GM12872 (cell line): Measurements from ENCODE around the gene PTPRU.

Source experiments
- TF ChIP-seq, protein P1 (sequence below): IDR thresholded peaks from 3 replicates; pipeline ENCODE4 v1.5.1; 2011; ENCODE audit warnings: low read depth, mild to moderate bottlenecking, low read length, moderate library complexity; ENCODE audit not compliant: insufficient read depth

The PTPRU gene

DNA sequence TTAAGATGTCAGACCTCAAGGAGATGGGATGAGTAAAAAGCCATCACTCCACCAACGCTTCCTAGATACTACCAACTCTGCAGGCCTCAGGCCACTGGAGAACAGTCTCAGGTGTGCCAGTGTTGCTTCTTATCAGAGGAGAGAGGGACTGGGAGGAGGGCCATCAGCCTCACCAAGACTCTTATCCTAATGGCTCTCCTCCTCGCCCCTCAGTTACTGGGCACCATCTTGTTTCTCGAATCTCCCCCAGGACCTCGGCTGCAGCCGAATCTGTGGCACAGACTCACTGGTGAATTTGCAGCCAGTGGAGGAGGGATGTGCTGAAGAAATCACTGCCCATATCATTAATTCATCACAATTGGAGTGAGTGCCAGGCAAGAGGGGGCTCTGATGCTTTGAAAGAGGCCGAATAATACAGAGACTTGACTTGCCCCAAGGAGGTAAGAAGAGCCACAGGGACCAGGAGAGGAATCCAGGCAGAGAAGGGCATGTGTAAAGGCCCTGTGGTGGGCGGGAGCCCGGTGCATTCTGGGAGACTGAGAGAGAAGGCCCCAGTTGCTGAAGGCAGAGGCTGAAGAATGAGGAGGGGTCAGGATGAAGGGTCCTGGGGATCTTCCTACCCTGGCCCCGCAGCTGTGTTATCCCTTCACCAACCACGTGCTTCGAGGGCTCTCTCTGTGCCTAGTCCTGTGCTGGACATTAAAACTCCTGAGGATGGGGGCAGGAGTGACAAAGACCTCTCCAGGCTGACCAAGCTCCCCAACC is 129.8 kb downstream of the PTPRU start:
- TF ChIP-seq, protein P1, sequence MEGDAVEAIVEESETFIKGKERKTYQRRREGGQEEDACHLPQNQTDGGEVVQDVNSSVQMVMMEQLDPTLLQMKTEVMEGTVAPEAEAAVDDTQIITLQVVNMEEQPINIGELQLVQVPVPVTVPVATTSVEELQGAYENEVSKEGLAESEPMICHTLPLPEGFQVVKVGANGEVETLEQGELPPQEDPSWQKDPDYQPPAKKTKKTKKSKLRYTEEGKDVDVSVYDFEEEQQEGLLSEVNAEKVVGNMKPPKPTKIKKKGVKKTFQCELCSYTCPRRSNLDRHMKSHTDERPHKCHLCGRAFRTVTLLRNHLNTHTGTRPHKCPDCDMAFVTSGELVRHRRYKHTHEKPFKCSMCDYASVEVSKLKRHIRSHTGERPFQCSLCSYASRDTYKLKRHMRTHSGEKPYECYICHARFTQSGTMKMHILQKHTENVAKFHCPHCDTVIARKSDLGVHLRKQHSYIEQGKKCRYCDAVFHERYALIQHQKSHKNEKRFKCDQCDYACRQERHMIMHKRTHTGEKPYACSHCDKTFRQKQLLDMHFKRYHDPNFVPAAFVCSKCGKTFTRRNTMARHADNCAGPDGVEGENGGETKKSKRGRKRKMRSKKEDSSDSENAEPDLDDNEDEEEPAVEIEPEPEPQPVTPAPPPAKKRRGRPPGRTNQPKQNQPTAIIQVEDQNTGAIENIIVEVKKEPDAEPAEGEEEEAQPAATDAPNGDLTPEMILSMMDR = no peak

DNA sequence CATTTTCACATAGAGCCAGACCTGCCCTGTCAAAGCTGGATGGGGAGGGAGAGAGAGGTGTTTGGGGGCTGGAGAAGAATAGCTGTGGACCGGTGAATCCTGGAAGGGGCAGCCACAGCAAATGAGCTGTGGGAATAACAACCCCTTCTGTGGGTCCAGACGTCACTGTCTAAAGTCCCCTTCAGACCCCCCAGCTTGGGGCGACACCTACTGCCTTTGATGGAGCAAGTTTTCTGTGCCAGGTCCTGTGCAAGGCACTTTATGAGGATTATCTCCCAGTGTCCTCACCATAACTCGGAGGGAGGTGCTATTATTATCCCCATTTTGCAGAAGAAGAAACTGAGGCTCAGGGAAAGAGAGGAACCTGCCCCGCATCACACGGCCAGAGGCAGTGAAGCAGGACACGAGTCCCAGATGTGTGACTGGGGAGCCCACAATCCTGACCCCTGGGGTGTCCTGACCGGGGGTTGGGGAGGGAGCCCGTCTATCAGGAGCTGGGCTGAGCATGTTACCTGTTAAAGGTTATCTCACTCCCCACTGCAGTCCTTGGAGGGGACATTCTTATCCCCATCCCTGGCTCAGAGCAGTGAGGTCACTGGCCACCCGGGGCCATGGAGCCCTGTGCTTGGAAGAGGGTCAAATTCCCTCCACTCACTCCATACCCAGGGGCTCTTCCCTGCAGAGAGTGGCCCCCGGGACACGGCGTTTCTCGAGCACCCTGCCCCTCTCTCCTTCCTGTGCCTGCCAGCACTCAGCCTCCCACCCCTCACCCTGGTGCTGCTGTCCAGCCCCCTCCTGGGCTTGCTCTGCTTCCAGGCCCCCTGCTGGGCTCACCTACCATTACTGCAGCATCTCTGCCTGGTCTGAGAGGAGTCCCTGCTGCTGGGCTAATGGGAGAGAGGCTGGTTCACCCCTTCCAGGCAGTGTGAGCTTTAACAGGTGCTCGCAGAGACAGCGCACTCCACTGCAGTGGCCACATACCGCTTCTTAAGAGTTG is 132.9 kb downstream of the PTPRU start:
- TF ChIP-seq, protein P1 = no peak

DNA sequence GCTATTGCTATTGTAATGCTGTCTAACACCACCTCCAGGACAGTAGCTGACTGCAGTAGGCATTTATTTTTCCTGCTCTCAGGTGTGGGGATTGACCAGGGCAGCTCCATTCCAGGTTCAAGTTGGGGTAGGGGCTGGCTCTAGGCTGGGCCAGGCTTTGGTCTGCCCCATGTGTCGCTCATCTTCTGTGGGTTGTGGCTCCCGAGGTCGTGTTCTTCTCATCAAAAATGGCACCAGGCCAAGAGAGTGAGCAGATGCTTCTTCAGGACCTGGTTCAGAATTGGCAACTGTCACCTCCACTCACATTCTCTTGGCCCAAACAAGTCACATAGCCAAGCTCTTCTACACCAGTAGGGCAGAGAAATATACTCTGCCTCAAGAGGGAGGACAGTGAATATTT is 133.7 kb downstream of the PTPRU start:
- TF ChIP-seq, protein P1 = no peak

DNA sequence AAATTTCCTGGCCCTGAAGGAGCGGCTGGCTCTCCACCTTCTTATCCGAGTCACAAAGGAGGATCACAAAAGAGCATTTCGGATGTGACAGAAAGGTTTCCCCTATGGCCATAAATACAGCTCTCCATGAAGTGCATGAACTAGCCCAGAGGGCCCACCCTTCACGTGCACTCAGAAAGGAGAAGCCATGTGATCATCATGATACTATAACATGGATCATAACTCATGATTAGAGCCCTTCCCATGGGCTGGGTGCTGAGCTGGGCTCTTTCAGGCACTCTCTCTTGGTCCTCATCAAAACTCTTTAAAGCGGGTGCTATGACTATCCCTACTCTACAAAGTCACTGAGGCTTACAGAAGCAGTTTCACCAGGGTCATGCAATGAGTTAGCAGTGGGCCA is 135.0 kb downstream of the PTPRU start:
- TF ChIP-seq, protein P1 = no peak

DNA sequence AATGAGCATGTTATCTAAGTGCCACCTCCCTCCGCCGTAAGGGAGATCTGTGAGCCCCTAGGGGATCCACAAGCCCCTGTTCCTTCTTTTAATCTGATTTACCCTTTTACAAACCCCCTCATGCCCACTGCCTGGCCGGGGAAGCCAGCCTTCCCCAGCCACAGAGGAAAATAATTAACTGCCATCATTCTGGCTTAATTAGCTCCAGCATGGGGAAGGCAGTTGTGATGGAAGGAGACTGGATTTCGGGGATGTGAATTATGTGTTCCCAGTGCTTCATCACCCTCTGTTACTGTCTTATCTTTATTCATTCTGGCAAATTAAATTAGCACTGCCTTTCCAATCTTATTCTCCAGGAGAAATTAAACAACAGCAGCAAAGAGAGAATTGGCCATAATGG is 135.8 kb downstream of the PTPRU start:
- TF ChIP-seq, protein P1 = no peak
